H9 (cell line): Measurements from ENCODE around the gene TPP2. TPM values are rescaled to one million over a fixed set of nuclear protein-coding genes. Genes with fewer than 3 reads are reported as not detected.
A peak's percentile ranks its signal among the peaks of the same experiment; 100 is the strongest.

Source experiments
- DNase-seq: peaks from one replicate; pipeline ENCODE4 v3.0.0-alpha.2; 2017
- H2AFZ ChIP-seq: one replicate; pipeline ENCODE4 v1.6.1; 2013; ENCODE audit warnings: mild to moderate bottlenecking, low read length, control low read depth, moderate library complexity
- H2AK5ac ChIP-seq: 2 replicates; pipeline ENCODE4 v1.6.1; 2013; ENCODE audit warnings: low read length, control low read depth, mixed read lengths; ENCODE audit not compliant: insufficient read length
- H2BK120ac ChIP-seq: one replicate; pipeline ENCODE4 v1.6.1; 2013; ENCODE audit warnings: low read depth, mild to moderate bottlenecking, low read length, control low read depth, inconsistent platforms; ENCODE audit not compliant: poor library complexity, severe bottlenecking
- H2BK12ac ChIP-seq: 2 replicates; pipeline ENCODE4 v1.6.1; 2013; ENCODE audit warnings: low read length, control low read depth, mixed read lengths, low read depth; ENCODE audit not compliant: insufficient read length
- H2BK15ac ChIP-seq: 2 replicates; pipeline ENCODE4 v1.6.1; 2013; ENCODE audit warnings: low read depth, low read length, control low read depth
- H2BK20ac ChIP-seq: one replicate; pipeline ENCODE4 v1.6.1; 2013; ENCODE audit warnings: low read depth, mild to moderate bottlenecking, low read length, control low read depth, inconsistent platforms; ENCODE audit not compliant: poor library complexity, severe bottlenecking
- H2BK5ac ChIP-seq: 2 replicates; pipeline ENCODE4 v1.6.1; 2013; ENCODE audit warnings: low read length, control low read depth, mixed read lengths; ENCODE audit not compliant: insufficient read length
- H3K14ac ChIP-seq: 2 replicates; pipeline ENCODE4 v1.6.1; 2013; ENCODE audit warnings: low read length, control low read depth; ENCODE audit not compliant: insufficient read depth
- H3K18ac ChIP-seq: 2 replicates; pipeline ENCODE4 v1.6.1; 2013; ENCODE audit warnings: low read depth, mild to moderate bottlenecking, mixed read lengths, low read length, control low read depth; ENCODE audit not compliant: insufficient read length
- H3K23ac ChIP-seq: 2 replicates; pipeline ENCODE4 v1.6.1; 2013; ENCODE audit warnings: low read length, control low read depth, mixed read lengths, low read depth; ENCODE audit not compliant: insufficient read length
- H3K23me2 ChIP-seq: 2 replicates; pipeline ENCODE4 v1.6.1; 2013; ENCODE audit warnings: low read depth, mild to moderate bottlenecking, mixed read lengths, low read length, control low read depth; ENCODE audit not compliant: insufficient read length, poor library complexity, severe bottlenecking
- H3K27ac ChIP-seq: 2 replicates; pipeline ENCODE4 v1.5.1; 2013; ENCODE audit warnings: low read length, control low read depth, mixed read lengths, low read depth; ENCODE audit not compliant: insufficient read length
- H3K27me3 ChIP-seq: 2 replicates; pipeline ENCODE4 v1.6.1; 2013; ENCODE audit warnings: low read length, control low read depth, inconsistent platforms; ENCODE audit not compliant: insufficient read depth
- H3K4ac ChIP-seq: 2 replicates; pipeline ENCODE4 v1.6.1; 2013; ENCODE audit warnings: low read depth, mild to moderate bottlenecking, control low read depth, inconsistent platforms, low read length, moderate library complexity
- H3K4me1 ChIP-seq: 2 replicates; pipeline ENCODE4 v1.6.1; 2013; ENCODE audit warnings: low read length, control low read depth, inconsistent platforms; ENCODE audit not compliant: insufficient read depth
- H3K4me2 ChIP-seq: 2 replicates; pipeline ENCODE4 v1.6.1; 2013; ENCODE audit warnings: low read length, control low read depth, mixed read lengths; ENCODE audit not compliant: insufficient read length, insufficient read depth
- H3K56ac ChIP-seq: 2 replicates; pipeline ENCODE4 v1.6.1; 2013; ENCODE audit warnings: low read depth, mild to moderate bottlenecking, mixed read lengths, low read length, control low read depth; ENCODE audit not compliant: insufficient read length
- H3K79me1 ChIP-seq: 2 replicates; pipeline ENCODE4 v1.6.1; 2013; ENCODE audit warnings: low read depth, mild to moderate bottlenecking, moderate library complexity, low read length, control low read depth, inconsistent platforms; ENCODE audit not compliant: insufficient read depth, poor library complexity, severe bottlenecking
- H3K79me2 ChIP-seq: 2 replicates; pipeline ENCODE4 v1.6.1; 2013; ENCODE audit warnings: low read length, control low read depth, inconsistent platforms; ENCODE audit not compliant: insufficient read depth
- H3K9ac ChIP-seq: 2 replicates; pipeline ENCODE4 v1.6.1; 2013; ENCODE audit warnings: low read length, control low read depth, mixed read lengths; ENCODE audit not compliant: insufficient read length; ENCODE audit errors: extremely low read depth
- H3K9me3 ChIP-seq: one replicate; pipeline ENCODE4 v1.6.1; 2013; ENCODE audit warnings: low read depth, low read length, inconsistent platforms; ENCODE audit not compliant: control insufficient read depth
- H3T11ph ChIP-seq: one replicate; pipeline ENCODE4 v1.6.1; 2013; ENCODE audit warnings: mild to moderate bottlenecking, low read length, control low read depth, inconsistent platforms
- H4K20me1 ChIP-seq: one replicate; pipeline ENCODE4 v1.6.1; 2013; ENCODE audit not compliant: control insufficient read depth, insufficient read length, insufficient read depth
- H4K5ac ChIP-seq: 2 replicates; pipeline ENCODE4 v1.6.1; 2013; ENCODE audit warnings: low read depth, mild to moderate bottlenecking, mixed read lengths, low read length, control low read depth; ENCODE audit not compliant: insufficient read length
- H4K8ac ChIP-seq: replicated peaks from 2 replicates; pipeline ENCODE4 v1.6.1; 2013; ENCODE audit warnings: low read length, control low read depth, mixed read lengths, low read depth; ENCODE audit not compliant: insufficient read length
- H4K91ac ChIP-seq: 2 replicates; pipeline ENCODE4 v1.6.1; 2013; ENCODE audit warnings: low read depth, mild to moderate bottlenecking, moderate library complexity, mixed read lengths, low read length, control low read depth; ENCODE audit not compliant: insufficient read length
- H3K27ac Mint-ChIP-seq, 3 experiments: 2 replicates in 2 of 3; 3 replicates in 1 of 3; pipeline ENCODE4 v1.8.0; 2020 to 2021; ENCODE audit warnings: mixed read lengths in 3 of 3, mild to moderate bottlenecking in 1 of 3, moderate library complexity in 1 of 3
- H3K27me3 Mint-ChIP-seq: 2 replicates; pipeline ENCODE4 v1.8.0; 2021; ENCODE audit warnings: low read depth, mild to moderate bottlenecking, moderate library complexity, mixed read lengths
- H3K36me3 Mint-ChIP-seq, 3 experiments: 2 replicates in 2 of 3; 3 replicates in 1 of 3; pipeline ENCODE4 v1.8.0; 2020 to 2021; ENCODE audit warnings: low read depth in 3 of 3, mixed read lengths in 3 of 3; ENCODE audit not compliant: insufficient read depth in 1 of 3
- H3K4me1 Mint-ChIP-seq, 2 experiments: 2 replicates each; pipeline ENCODE4 v1.8.0; 2020; ENCODE audit warnings: mixed read lengths in 2 of 2
- H3K4me3 Mint-ChIP-seq, 2 experiments: 2 replicates in 1 of 2; 3 replicates in 1 of 2; pipeline ENCODE4 v1.8.0; 2020 to 2021; ENCODE audit warnings: mild to moderate bottlenecking in 2 of 2, mixed read lengths in 2 of 2, moderate library complexity in 1 of 2
- H3K9me3 Mint-ChIP-seq, 2 experiments: 2 replicates in 1 of 2; 3 replicates in 1 of 2; pipeline ENCODE4 v1.8.0; 2020; ENCODE audit warnings: mild to moderate bottlenecking in 2 of 2, mixed read lengths in 2 of 2, moderate library complexity in 1 of 2
- CTCF ChIP-seq: fragments of 200-600 bp; sonication (generic); conservative IDR thresholded peaks from 3 replicates; pipeline ENCODE4 v1.8.0; 2021; ENCODE audit warnings: antibody characterized with exemption, mild to moderate bottlenecking
- WGBS: extraction: QIAGEN DNeasy Blood & Tissue Kit; methylation state at CpG from one replicate; pipeline ENCODE4 v1.1.7; 2013; ENCODE audit warnings: missing lambda C conversion rate, low lambda C conversion rate, mixed read lengths; ENCODE audit not compliant: insufficient read length; ENCODE audit errors: extremely low coverage; 5-methylcytosine and 5-hydroxymethylcytosine counted together
- total RNA-seq: library from RNA; stranded (reverse); gene quantifications from 2 replicates; pipeline ENCODE4 v1.2.1, GENCODE V29; 2021

TPP2 gene
- total RNA-seq, 1 experiment from 2014 or later: 63.5 TPM

- Histone ChIP-seq H3T11ph (no peak overlapping the region), H3K4ac (no peak overlapping the region), H3K79me2 (no peaks in the 10 kb centered on the region), H2BK5ac (no peak overlapping the region), H3K79me1 (no peaks in the 10 kb centered on the region), H2AFZ (no peak overlapping the region), H3K9ac (no peak overlapping the region), H2BK120ac (no peak overlapping the region), H3K18ac (no peak overlapping the region), H3K23ac (no peak overlapping the region), H4K91ac (no peak overlapping the region), H4K8ac (no peak overlapping the region), H2AK5ac (no peak overlapping the region), H3K56ac (no peak overlapping the region), H3K23me2 (no peaks in the 10 kb centered on the region), H3K27me3 (no peaks in the 10 kb centered on the region), H3K27ac (no peak overlapping the region), H2BK12ac (no peak overlapping the region), H4K20me1 (no peaks in the 10 kb centered on the region), H2BK15ac (no peak overlapping the region), H3K4me1 (no peaks in the 10 kb centered on the region), H3K4me2 (no peak overlapping the region), H3K9me3 (no peaks in the 10 kb centered on the region), H4K5ac (no peak overlapping the region), H3K14ac (no peak overlapping the region), H2BK20ac (no peak overlapping the region)
- no peak for TF ChIP-seq CTCF
- no peak overlapping the region for H3K4me3 Mint-ChIP-seq
- peaks cover 4 to 5% of the 10 kb centered on the region in 2 experiments; a peak in 3 of 4 replicates for H3K4me1 Mint-ChIP-seq
- peak; percentile 56 for DNase-seq
- H3K27ac Mint-ChIP-seq: peak overlapping the region in 1 of 3 experiments; percentile 41; a peak in 1 of 7 replicates
- H3K36me3 Mint-ChIP-seq: no peaks in the 10 kb centered on the region
- no peaks in the 10 kb centered on the region; the same call in 1 of the 2 replicates for H3K27me3 Mint-ChIP-seq
- H3K9me3 Mint-ChIP-seq: no peaks in the 10 kb centered on the region
- WGBS: no CpG with 5 or more reads among the region's 7 CpGs
Observed at GRCh38 chr13:102550507-102550906, 46.3 kb upstream of the TPP2 start.
